ENCODE results near the gene EPHA10. TPM values are rescaled to one million over a fixed set of nuclear protein-coding genes. Genes with fewer than 3 reads are reported as not detected.

EPHA10 gene
- total RNA-seq, 4 donors from 2014 or later: 0.17 to 0.83 (median 0.39) TPM

GRCh38 chr1:37731312-37732019, 33.5 kb downstream of the EPHA10 start:
- Histone ChIP-seq H3K9me3 (no peaks in the 10 kb centered on the region), H3K27ac (replicated peaks in 1 of 4) (no peak overlapping the region), H3K4me3 (no peak overlapping the region), H3K27me3 (peaks cover 0 to 67% (median 7%) of the 10 kb centered on the region in 4 donors), H3K36me3 (no peaks in the 10 kb centered on the region), H3K4me1 (no peaks in the 10 kb centered on the region)
- 88% methylated on average over 15 of the region's 15 CpGs for WGBS
- intact Hi-C loops (cut with DNase I): no loop called here
- no peak for DNase-seq (ENCODE audit: extremely low spot score)
- no peak for TF ChIP-seq POLR2A (IDR thresholded peaks at IDR 0.05; ENCODE audit: low read depth)
- TF ChIP-seq EP300 (IDR thresholded peaks at IDR 0.05): no peak

- TF ChIP-seq POLR2AphosphoS5 (IDR thresholded peaks at IDR 0.05): no peak
- TF ChIP-seq EP300 (IDR thresholded peaks at IDR 0.05): no peak
- TF ChIP-seq CTCF (IDR thresholded peaks at IDR 0.05): no peak
- TF ChIP-seq POLR2A (IDR thresholded peaks at IDR 0.05; ENCODE audit: low read depth): no peak
- no peak for DNase-seq (ENCODE audit: extremely low spot score)
- WGBS: 72% methylated on average over 5 of the region's 5 CpGs
- intact Hi-C loops (cut with DNase I): no loop called here
- Histone ChIP-seq H3K27me3 (peaks cover 0 to 67% (median 9%) of the 10 kb centered on the region in 4 donors), H3K4me1 (no peaks in the 10 kb centered on the region), H3K27ac (replicated peaks in 1 of 4) (no peak overlapping the region), H3K4me3 (no peak overlapping the region), H3K9me3 (no peaks in the 10 kb centered on the region), H3K36me3 (no peaks in the 10 kb centered on the region)
Observed at GRCh38 chr1:37730376-37730775, 34.5 kb downstream of the EPHA10 start.

DNA sequence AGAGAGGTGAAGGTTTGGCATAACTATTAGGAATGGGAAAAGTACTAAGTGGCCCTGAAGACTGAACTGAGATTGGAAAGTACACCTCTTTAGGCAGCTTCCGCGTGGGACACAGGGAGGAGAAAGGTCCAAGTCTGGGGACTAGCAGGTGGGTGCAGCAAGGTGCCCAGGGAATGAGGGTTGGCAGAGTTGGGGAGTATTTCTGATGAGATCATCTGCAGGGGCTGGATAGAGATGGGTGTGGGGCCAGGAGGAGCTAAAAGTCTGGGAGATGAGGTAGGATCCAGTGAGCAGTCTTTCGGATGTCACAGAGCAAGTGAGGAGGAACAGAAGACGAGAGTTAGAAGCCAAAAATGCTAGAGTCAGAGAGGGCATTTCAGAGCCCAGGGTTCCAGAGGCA, 36.5 kb downstream of the EPHA10 start:
- 81% methylated on average over 4 of the region's 4 CpGs for WGBS
- no peak for DNase-seq (ENCODE audit: extremely low spot score)
- no peaks in the 10 kb centered on the region for H3K9me3 ChIP-seq
- TF ChIP-seq EP300 (IDR thresholded peaks at IDR 0.05): no peak
- TF ChIP-seq CTCF (IDR thresholded peaks at IDR 0.05): no peak
- TF ChIP-seq POLR2AphosphoS5 (IDR thresholded peaks at IDR 0.05): no peak
- TF ChIP-seq POLR2A (IDR thresholded peaks at IDR 0.05; ENCODE audit: low read depth): no peak
- intact Hi-C loops (cut with DNase I): no loop called here
- no peaks in the 10 kb centered on the region for H3K36me3 ChIP-seq
- no peaks in the 10 kb centered on the region for H3K4me1 ChIP-seq
- peaks cover 0 to 59% (median 5%) of the 10 kb centered on the region in 4 donors for H3K27me3 ChIP-seq
- H3K4me3 ChIP-seq: no peak overlapping the region
- H3K27ac ChIP-seq (replicated peaks in 1 of 4): no peak overlapping the region

GRCh38 chr1:37726751-37727585, 38.0 kb downstream of the EPHA10 start:
- TF ChIP-seq CTCF (IDR thresholded peaks at IDR 0.05) (no peak), POLR2AphosphoS5 (IDR thresholded peaks at IDR 0.05) (no peak), POLR2A (IDR thresholded peaks at IDR 0.05; ENCODE audit: low read depth) (no peak), EP300 (IDR thresholded peaks at IDR 0.05) (no peak)
- intact Hi-C loops (cut with DNase I): no loop called here
- H3K27ac ChIP-seq (replicated peaks in 1 of 4): no peak overlapping the region
- H3K27me3 ChIP-seq: peaks cover 0 to 54% (median 3%) of the 10 kb centered on the region in 4 donors
- no peaks in the 10 kb centered on the region for H3K9me3 ChIP-seq
- no peak for DNase-seq (ENCODE audit: extremely low spot score)
- H3K4me1 ChIP-seq: peaks cover 0 to under 1% (median 0%) of the 10 kb centered on the region in 4 donors
- no peaks in the 10 kb centered on the region for H3K36me3 ChIP-seq
- 54% methylated on average over 15 of the region's 15 CpGs for WGBS
- H3K4me3 ChIP-seq: no peak overlapping the region
